GM23338 (cell line): ENCODE results near the gene TEX14. TPM values are rescaled to one million over a fixed set of nuclear protein-coding genes. Genes with fewer than 3 reads are reported as not detected.

ENCODE experiments used
- ATAC-seq: fragments of 200-7000 bp; cut with Tn5 transposase; 3 replicates; pipeline ENCODE4 v1.9.1; 2020
- DNase-seq: peaks from one replicate; pipeline ENCODE4 v3.0.0-alpha.2; 2015; ENCODE audit warnings: low spot score
- H2AFZ ChIP-seq: fragments of 200-600 bp; sonication (generic); 2 replicates; pipeline ENCODE4 v1.8.0; 2016; ENCODE audit warnings: antibody characterized with exemption, mild to moderate bottlenecking, moderate library complexity
- H3F3A ChIP-seq: fragments of 200-600 bp; sonication (generic); replicated peaks from 2 replicates; pipeline ENCODE4 v1.8.0; 2017; ENCODE audit warnings: antibody characterized with exemption, mixed run types, low read depth
- H3K27ac ChIP-seq: fragments of 200-600 bp; sonication (generic); 2 replicates; pipeline ENCODE4 v1.6.1; 2016; ENCODE audit warnings: low read depth
- H3K27me3 ChIP-seq: fragments of 200-600 bp; sonication (generic); 2 replicates; pipeline ENCODE4 v1.8.0; 2016; ENCODE audit warnings: mild to moderate bottlenecking, mixed run types, moderate library complexity; ENCODE audit not compliant: insufficient read depth
- H3K36me3 ChIP-seq: fragments of 200-600 bp; sonication (generic); 2 replicates; pipeline ENCODE4 v1.8.0; 2016; ENCODE audit warnings: mild to moderate bottlenecking; ENCODE audit not compliant: insufficient read depth
- H3K4me1 ChIP-seq: fragments of 200-600 bp; sonication (generic); 2 replicates; pipeline ENCODE4 v1.8.0; 2016; ENCODE audit warnings: mild to moderate bottlenecking, moderate library complexity; ENCODE audit not compliant: insufficient read depth
- H3K4me2 ChIP-seq: fragments of 200-600 bp; sonication (generic); 2 replicates; pipeline ENCODE4 v1.7.1; 2017; ENCODE audit warnings: mixed run types
- H3K4me3 ChIP-seq: fragments of 200-600 bp; sonication (generic); 2 replicates; pipeline ENCODE4 v1.6.1; 2016; ENCODE audit warnings: mixed run types
- H3K79me2 ChIP-seq: fragments of 200-600 bp; sonication (generic); replicated peaks from 2 replicates; pipeline ENCODE4 v1.8.0; 2017; ENCODE audit warnings: mild to moderate bottlenecking; ENCODE audit not compliant: insufficient read depth
- H3K9me2 ChIP-seq: fragments of 200-600 bp; sonication (generic); 2 replicates; pipeline ENCODE4 v1.8.0; 2017; ENCODE audit not compliant: insufficient read depth
- H4K20me1 ChIP-seq: fragments of 200-600 bp; sonication (generic); replicated peaks from 2 replicates; pipeline ENCODE4 v1.8.0; 2017; ENCODE audit warnings: mild to moderate bottlenecking; ENCODE audit not compliant: insufficient read depth
- H3K27ac Mint-ChIP-seq: 2 replicates; pipeline ENCODE4 v1.8.0; 2020; ENCODE audit warnings: inconsistent platforms, mild to moderate bottlenecking, moderate library complexity, mixed read lengths
- H3K27me3 Mint-ChIP-seq: 3 replicates; pipeline ENCODE4 v1.8.0; 2022; ENCODE audit warnings: low read depth, mild to moderate bottlenecking, moderate library complexity, mixed read lengths, inconsistent platforms; ENCODE audit not compliant: insufficient read depth, poor library complexity
- H3K36me3 Mint-ChIP-seq: 3 replicates; pipeline ENCODE4 v1.8.0; 2021; ENCODE audit warnings: low read depth, mild to moderate bottlenecking, inconsistent platforms, moderate library complexity, mixed read lengths
- H3K4me1 Mint-ChIP-seq: 3 replicates; pipeline ENCODE4 v1.8.0; 2020; ENCODE audit warnings: mild to moderate bottlenecking, inconsistent platforms, mixed read lengths
- H3K4me3 Mint-ChIP-seq: 3 replicates; pipeline ENCODE4 v1.8.0; 2021; ENCODE audit warnings: moderate library complexity, mild to moderate bottlenecking, inconsistent platforms, mixed read lengths
- H3K9me3 Mint-ChIP-seq: 3 replicates; pipeline ENCODE4 v1.8.0; 2020; ENCODE audit warnings: moderate library complexity, mild to moderate bottlenecking, inconsistent platforms, mixed read lengths
- CTCF ChIP-seq, 2 experiments: fragments of 200-600 bp in 1 of 2; sonication (generic) in 1 of 2; conservative IDR thresholded peaks; 2 replicates each; pipeline versions ENCODE4 v1.5.1 to v1.6.1; 2016 to 2017; ENCODE audit warnings: antibody characterized with exemption in 2 of 2, low read depth in 2 of 2, mild to moderate bottlenecking in 2 of 2, moderate library complexity in 1 of 2
- EZH2 ChIP-seq: fragments of 200-600 bp; sonication (generic); IDR thresholded peaks from one replicate; pipeline ENCODE4 v1.8.0; 2017; ENCODE audit warnings: antibody characterized with exemption, mild to moderate bottlenecking, low read depth; ENCODE audit not compliant: unreplicated experiment
- EZH2phosphoT487 ChIP-seq: fragments of 200-600 bp; sonication (generic); IDR thresholded peaks from one replicate; pipeline ENCODE4 v1.8.1; 2018; ENCODE audit warnings: antibody characterized with exemption; ENCODE audit not compliant: unreplicated experiment
- JUNB ChIP-seq: IDR thresholded peaks from one replicate; pipeline ENCODE4 v1.6.1; 2016; ENCODE audit warnings: antibody characterized with exemption; ENCODE audit not compliant: unreplicated experiment
- NANOG ChIP-seq: IDR thresholded peaks from 2 replicates; pipeline ENCODE4 v1.6.1; 2016; ENCODE audit warnings: antibody characterized with exemption, borderline replicate concordance
- POLR2AphosphoS5 ChIP-seq: IDR thresholded peaks from 2 replicates; pipeline ENCODE4 v1.6.1; 2016; ENCODE audit warnings: antibody characterized with exemption, low read depth
- REST ChIP-seq: IDR thresholded peaks from one replicate; pipeline ENCODE4 v1.6.1; 2018; ENCODE audit warnings: antibody characterized with exemption; ENCODE audit not compliant: unreplicated experiment
- STAT1 ChIP-seq: IDR thresholded peaks from one replicate; pipeline ENCODE4 v1.6.1; 2016; ENCODE audit warnings: antibody characterized with exemption; ENCODE audit not compliant: unreplicated experiment
- ZNF114 ChIP-seq: fragments of 250-450 bp; sonication (Bioruptor Pico); IDR thresholded peaks from 2 replicates; pipeline ENCODE4 v1.5.0; 2020; ENCODE audit warnings: mild to moderate bottlenecking, moderate library complexity
- ZNF331 ChIP-seq: fragments of 250-450 bp; sonication (Bioruptor Pico); IDR thresholded peaks from 2 replicates; pipeline ENCODE4 v1.5.0; 2020; ENCODE audit warnings: low read depth, mild to moderate bottlenecking, moderate library complexity
- ZNF462 ChIP-seq: fragments of 250-450 bp; sonication (Bioruptor Pico); IDR thresholded peaks from 2 replicates; pipeline ENCODE4 v1.5.0; 2020; ENCODE audit warnings: mild to moderate bottlenecking, moderate library complexity
- polyA plus RNA-seq: library from polyadenylated mRNA; unstranded; fragments of >200 nt; fragmentation: Nextera tagmentation; extraction: Ambion mirVana; gene quantifications from 2 replicates; pipeline ENCODE4 v1.2.1, GENCODE V29; 2016
- total RNA-seq: library from RNA; depleted of rRNA; stranded (reverse); fragments of >200 nt; shearing (Covaris generic); gene quantifications from 2 replicates; pipeline ENCODE4 v1.2.3, GENCODE V29; 2014

Gene TEX14
- total and polyA plus RNA-seq, 2 experiments from 2014 or later, result 0.80 to 2.6 TPM

- no peak for TF ChIP-seq REST
- TF ChIP-seq JUNB, result no peak
- no peak for TF ChIP-seq EZH2
Measured at GRCh38 chr17:58626905-58627304, 64.9 kb downstream of the TEX14 start (continued).

GRCh38 chr17:58624751-58625150 lies 67.1 kb downstream of the TEX14 start:
- Histone ChIP-seq H3K9me2 (no peaks in the 10 kb centered on the region), H3K4me3 (no peak overlapping the region), H3K79me2 (no peaks in the 10 kb centered on the region), H3K4me1 (no peaks in the 10 kb centered on the region), H4K20me1 (no peaks in the 10 kb centered on the region), H3K4me2 (no peak overlapping the region), H3F3A (no peaks in the 10 kb centered on the region), H3K36me3 (no peaks in the 10 kb centered on the region), H3K27ac (no peak overlapping the region), H3K27me3 (no peaks in the 10 kb centered on the region), H2AFZ (no peak overlapping the region)
- H3K36me3 Mint-ChIP-seq, result no peaks in the 10 kb centered on the region
- peaks cover 3% of the 10 kb centered on the region for H3K27me3 Mint-ChIP-seq
- no peaks in the 10 kb centered on the region for H3K9me3 Mint-ChIP-seq
- no peak overlapping the region; the same call in 1 of the 2 replicates for H3K27ac Mint-ChIP-seq
- no peak for DNase-seq
- H3K4me1 Mint-ChIP-seq, result no peaks in the 10 kb centered on the region; the same call in 2 of the 3 replicates
- peak; percentile 59 for ATAC-seq
- no peak overlapping the region for H3K4me3 Mint-ChIP-seq
- TF ChIP-seq ZNF331 (no peak), ZNF114 (CRISPR knock-in tag) (no peak), EZH2phosphoT487 (no peak), CTCF (conservative IDR thresholded peaks at IDR 0.05; ENCODE audit: low read depth in 2 of 2) (no peak), POLR2AphosphoS5 (no peak), JUNB (no peak), STAT1 (no peak), NANOG (no peak), EZH2 (no peak), ZNF462 (CRISPR knock-in tag) (no peak)
